Endothelial cell of umbilical vein (primary cell): ENCODE data around the gene SPOP. TPM values are rescaled to one million over a fixed set of nuclear protein-coding genes. Genes with fewer than 3 reads are reported as not detected.

ENCODE experiments used
- BruUV-seq: library from RNA; stranded (reverse); fragments of 400-500 nt; replicated peaks from 2 replicates; lab custom pipeline; 2021; lab: Mats Ljungman, UMichigan
- CTCF ChIA-PET: fragments of 300-600, 350-600 bp; sonication (Branson Sonifier 250); formaldehyde crosslinking; loops from one replicate; lab custom pipeline; 2021; ENCODE audit warnings: antibody characterized with exemption, inconsistent platforms; lab: Charles Lee
- POLR2A ChIA-PET: fragments of 300-600, 350-600 bp; sonication (Branson Sonifier 250); formaldehyde crosslinking; loops from one replicate; lab custom pipeline; 2021; ENCODE audit warnings: antibody characterized with exemption, inconsistent platforms; lab: Charles Lee
- DNase-seq: peaks from one replicate; pipeline ENCODE4 v3.0.0-alpha.2; 2011; ENCODE audit warnings: low read depth, low spot score
- FAIRE-seq: peaks from 2 replicates; lab custom pipeline; 2011; peaks lifted over from hg19 to GRCh38; lab: Jason Lieb, UNC
- H2AFZ ChIP-seq: 2 replicates; pipeline ENCODE4 v1.6.0; 2012; ENCODE audit warnings: low read depth, low read length, control low read depth, inconsistent platforms
- H3K27ac ChIP-seq: 2 replicates; pipeline ENCODE4 v1.5.1; 2011; ENCODE audit warnings: low read depth, mild to moderate bottlenecking, control low read depth, low read length, moderate library complexity; ENCODE audit not compliant: insufficient read depth
- H3K27me3 ChIP-seq, 2 experiments: 2 replicates each; pipeline versions ENCODE4 v1.6.0 to v1.6.1; 2011; ENCODE audit warnings: low read length in 2 of 2, mixed read lengths in 1 of 2; ENCODE audit not compliant: control insufficient read depth in 2 of 2, insufficient read depth in 2 of 2
- H3K36me3 ChIP-seq, 2 experiments: 2 replicates in 1 of 2; 3 replicates in 1 of 2; pipeline ENCODE4 v1.5.1; 2011; ENCODE audit warnings: low read length in 2 of 2, mild to moderate bottlenecking in 1 of 2, moderate library complexity in 1 of 2; ENCODE audit not compliant: control insufficient read depth in 2 of 2, insufficient read depth in 2 of 2; ENCODE audit errors: extremely low read depth in 1 of 2
- H3K4me1 ChIP-seq: 3 replicates; pipeline ENCODE4 v1.5.1; 2011; ENCODE audit warnings: mild to moderate bottlenecking, low read length; ENCODE audit not compliant: control insufficient read depth, insufficient read depth; ENCODE audit errors: extremely low read depth
- H3K4me2 ChIP-seq: 2 replicates; pipeline ENCODE4 v1.6.1; 2011; ENCODE audit warnings: low read length, control low read depth, mixed read lengths; ENCODE audit not compliant: insufficient read depth
- H3K4me3 ChIP-seq, 3 experiments: fragments of 200-600 bp in 1 of 3; sonication (generic), shearing (Covaris generic) in 1 of 3; replicated peaks in 1 of 3; 2 replicates each; pipeline ENCODE4 v1.5.1; 2011 to 2016; ENCODE audit warnings: control low read depth in 3 of 3, low read length in 3 of 3, mild to moderate bottlenecking in 2 of 3, inconsistent platforms in 1 of 3, low read depth in 1 of 3, moderate library complexity in 1 of 3; ENCODE audit not compliant: insufficient read depth in 1 of 3
- H3K79me2 ChIP-seq: 2 replicates; pipeline ENCODE4 v1.6.0; 2012; ENCODE audit warnings: low read length, inconsistent platforms; ENCODE audit not compliant: control insufficient read depth, insufficient read depth
- H3K9ac ChIP-seq: replicated peaks from 2 replicates; pipeline ENCODE3; 2011; ENCODE audit warnings: low read length, control low read depth; ENCODE audit not compliant: insufficient read depth; ENCODE audit errors: extremely low read depth
- H3K9me1 ChIP-seq: replicated peaks from 3 replicates; pipeline ENCODE4 v1.6.0; 2011; ENCODE audit warnings: mild to moderate bottlenecking, low read length; ENCODE audit not compliant: control insufficient read depth, insufficient read depth; ENCODE audit errors: extremely low read depth
- H3K9me3 ChIP-seq: replicated peaks from 2 replicates; pipeline ENCODE4 v1.5.1; 2012; ENCODE audit warnings: low read length, inconsistent platforms; ENCODE audit not compliant: control insufficient read depth, insufficient read depth
- H4K20me1 ChIP-seq: replicated peaks from 2 replicates; pipeline ENCODE3; 2011; ENCODE audit warnings: mild to moderate bottlenecking, low read length; ENCODE audit not compliant: control insufficient read depth, insufficient read depth; ENCODE audit errors: extremely low read depth
- CTCF ChIP-seq, 2 donors: IDR thresholded peaks; 1 replicate in 1 of 2; 2 replicates in 1 of 2; pipeline ENCODE4 v1.5.1; 2011; ENCODE audit warnings: low read length in 2 of 2, mild to moderate bottlenecking in 2 of 2, moderate library complexity in 2 of 2, control low read depth in 1 of 2, inconsistent platforms in 1 of 2, low read depth in 1 of 2; ENCODE audit not compliant: insufficient read depth in 1 of 2; ENCODE audit errors: extremely low read depth in 1 of 2
- EZH2 ChIP-seq: IDR thresholded peaks from 2 replicates; pipeline ENCODE4 v1.6.1; 2012; ENCODE audit warnings: borderline replicate concordance, low read depth, mild to moderate bottlenecking, moderate library complexity, low read length, inconsistent platforms; ENCODE audit not compliant: severe bottlenecking
- FOS ChIP-seq: IDR thresholded peaks from 2 replicates; pipeline ENCODE4 v1.6.1; 2011; ENCODE audit warnings: mild to moderate bottlenecking, low read length, moderate library complexity, borderline replicate concordance; ENCODE audit not compliant: insufficient read depth
- GATA2 ChIP-seq: IDR thresholded peaks from 2 replicates; pipeline ENCODE4 v1.7.0; 2011; ENCODE audit warnings: low read depth, mild to moderate bottlenecking, moderate library complexity, mixed read lengths, low read length; ENCODE audit not compliant: insufficient read length, insufficient read depth
- JUN ChIP-seq: IDR thresholded peaks from 2 replicates; pipeline ENCODE4 v1.6.1; 2011; ENCODE audit warnings: borderline replicate concordance, low read depth; ENCODE audit not compliant: insufficient read length, insufficient read depth
- MAX ChIP-seq: IDR thresholded peaks from 2 replicates; pipeline ENCODE4 v1.6.1; 2011; ENCODE audit not compliant: insufficient read depth, insufficient read length
- MYC ChIP-seq: IDR thresholded peaks from one replicate; pipeline ENCODE4 v1.6.1; 2011; ENCODE audit warnings: mild to moderate bottlenecking, low read depth, low read length
- POLR2A ChIP-seq: IDR thresholded peaks from 2 replicates; pipeline ENCODE4 v1.6.1; 2012; ENCODE audit warnings: low read depth, mild to moderate bottlenecking, control low read depth, low read length
- POLR2AphosphoS5 ChIP-seq: IDR thresholded peaks from 2 replicates; pipeline ENCODE4 v1.6.1; 2012; ENCODE audit warnings: low read depth, mild to moderate bottlenecking, control low read depth, low read length, moderate library complexity; ENCODE audit not compliant: insufficient read depth
- dilution Hi-C: fragments of 300-500 bp; cut with MboI; formaldehyde crosslinking; loops from one replicate; pipeline ENCODE4 v1.15.0; 2019; ENCODE audit warnings: low sequenced_read_pairs; ENCODE audit not compliant: extremely low pct_ligation_motif_present
- intact Hi-C: fragments of 100-400 bp; cut with micrococcal nuclease; formaldehyde crosslinking; loops from one replicate; pipeline ENCODE4 v1.10.0; 2022
- polyA plus RNA-seq, 4 experiments: library from polyadenylated mRNA; depleted of rRNA in 3 of 4; stranded (reverse) in 3 of 4; unstranded in 1 of 4; fragments of >200 nt; gene quantifications; 2 replicates each; pipeline versions ENCODE4 v1.2.1 to v1.2.3, GENCODE V29; 2011 to 2012; ENCODE audit warnings: missing spikeins in 1 of 4
- total RNA-seq: library from RNA; stranded (reverse); gene quantifications from 2 replicates; pipeline ENCODE4 v1.2.3, GENCODE V29; 2021

The SPOP gene
- total and polyA plus RNA-seq, 2 donors (not counting 3 experiments of a cell fraction or from before 2014, with no cell fraction given), result 46.9 to 61.0 TPM

GRCh38 chr17:49637739-49638138, 40.2 kb downstream of the SPOP start:
- no peak overlapping the region for H2AFZ ChIP-seq
- no peaks in the 10 kb centered on the region for H3K9me3 ChIP-seq
- FAIRE-seq (no peak), DNase-seq (no peak)
- no peaks in the 10 kb centered on the region for H3K27me3 ChIP-seq
- ChIA-PET POLR2A (interaction anchor here (1.0 kb wide), 1 partner anchor 9 kb away, joined by 3 read pairs; no protein-coding TSS in a partner anchor), CTCF (interaction anchor here (0.9 to 2.2 kb wide), 7 partner anchors 9 to 67 kb away, joined by 4 to 8 read pairs (median 4); no protein-coding TSS in a partner anchor)
- no TSS peak for BruUV-seq
- H3K9ac ChIP-seq, result no peak overlapping the region
- H4K20me1 ChIP-seq, result no peaks in the 10 kb centered on the region
- H3K36me3 ChIP-seq, result no peaks in the 10 kb centered on the region
- H3K4me3 ChIP-seq, result no peak overlapping the region
- no peak overlapping the region for H3K4me2 ChIP-seq
- intact Hi-C loops, result loop anchor here (2.0 kb wide), 1 partner anchor 51 kb away; no protein-coding TSS in a partner anchor
- TF ChIP-seq POLR2AphosphoS5 (no peak), FOS (no peak), CTCF (IDR thresholded peaks at IDR 0.05; ENCODE audit: extremely low read depth in 1 of 2, insufficient read depth in 1 of 2, low read depth in 1 of 2, low read length in 2 of 2) (no peak), MYC (no peak), JUN (no peak), MAX (no peak), GATA2 (no peak), EZH2 (no peak), POLR2A (no peak)
- dilution Hi-C loops, result no loop called here
- peaks cover 26% of the 10 kb centered on the region for H3K79me2 ChIP-seq
- no peaks in the 10 kb centered on the region for H3K9me1 ChIP-seq
- peaks cover 17% of the 10 kb centered on the region for H3K4me1 ChIP-seq
- H3K27ac ChIP-seq, result no peak overlapping the region
